Dedifferentiated amniotic fluid mesenchymal stem cell (primary cell): Measurements from ENCODE around the gene DISC1.
A peak's percentile ranks its signal among the peaks of the same experiment; 100 is the strongest.

ENCODE experiments used
- DNase-seq: peaks from one replicate; pipeline ENCODE4 v3.0.0-alpha.2; 2016; ENCODE audit errors: extremely low spot score

The DISC1 gene

GRCh38 chr1:231810415-231810814 lies 183.8 kb downstream of the DISC1 start:
- DNase-seq: no peak

GRCh38 chr1:231814021-231814420 lies 187.4 kb downstream of the DISC1 start:
- DNase-seq: no peak

DNA sequence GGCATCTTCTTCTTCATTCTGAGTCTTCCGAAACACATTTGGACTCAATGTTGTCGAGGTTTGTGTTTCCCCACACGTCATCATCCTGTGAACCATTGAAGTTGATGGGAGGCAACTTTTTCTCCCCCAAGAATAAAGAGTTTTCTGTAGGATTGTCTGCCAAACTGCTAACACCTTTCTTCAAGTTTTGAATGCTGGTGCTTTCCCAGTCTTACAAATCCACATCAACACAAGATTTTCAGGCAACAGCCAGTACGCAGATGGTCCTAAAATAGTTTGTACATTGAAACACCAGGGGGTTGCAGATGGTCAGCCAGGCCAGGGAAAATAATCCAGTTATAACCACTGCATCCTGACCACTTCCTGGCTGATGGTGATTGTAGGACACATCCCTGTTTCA lies 187.9 kb downstream of the DISC1 start:
- DNase-seq: no peak

GRCh38 chr1:231817801-231818200 lies 191.2 kb downstream of the DISC1 start:
- DNase-seq: no peak

DNA sequence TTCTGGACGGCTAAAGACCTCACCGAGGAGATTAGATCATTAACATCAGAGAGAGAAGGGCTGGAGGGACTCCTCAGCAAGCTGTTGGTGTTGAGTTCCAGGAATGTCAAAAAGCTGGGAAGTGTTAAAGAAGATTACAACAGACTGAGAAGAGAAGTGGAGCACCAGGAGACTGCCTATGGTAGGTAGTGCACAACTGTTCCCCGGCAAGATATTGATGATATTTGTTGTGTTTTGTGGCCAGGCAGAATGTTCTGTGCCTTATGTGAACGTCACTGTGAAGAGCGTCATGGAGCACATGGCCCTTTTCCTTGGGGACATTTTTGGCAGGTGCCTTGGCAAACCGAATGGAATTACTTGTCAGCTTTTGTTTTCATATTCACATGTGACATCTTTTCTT lies 191.7 kb downstream of the DISC1 start:
- no peak for DNase-seq

DNA sequence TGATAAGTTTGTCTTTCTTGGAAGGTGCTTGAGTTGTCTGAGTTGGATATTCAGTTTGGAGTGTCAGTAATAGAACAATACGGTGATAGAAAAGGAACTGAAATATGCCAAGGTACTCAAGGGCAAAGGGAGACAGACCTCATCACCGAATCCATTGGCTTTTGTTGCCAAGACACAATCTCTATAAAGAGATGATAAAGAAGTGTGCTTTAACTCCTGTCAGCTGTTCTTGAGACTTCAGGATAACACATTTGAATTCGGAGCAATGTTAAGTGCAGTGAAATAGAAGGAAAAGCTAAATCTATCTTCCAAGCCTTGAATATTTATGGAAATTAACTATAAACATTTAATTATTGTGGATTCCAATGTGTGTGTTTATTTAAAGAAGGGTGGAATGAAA lies 194.7 kb downstream of the DISC1 start:
- DNase-seq: no peak

DNA sequence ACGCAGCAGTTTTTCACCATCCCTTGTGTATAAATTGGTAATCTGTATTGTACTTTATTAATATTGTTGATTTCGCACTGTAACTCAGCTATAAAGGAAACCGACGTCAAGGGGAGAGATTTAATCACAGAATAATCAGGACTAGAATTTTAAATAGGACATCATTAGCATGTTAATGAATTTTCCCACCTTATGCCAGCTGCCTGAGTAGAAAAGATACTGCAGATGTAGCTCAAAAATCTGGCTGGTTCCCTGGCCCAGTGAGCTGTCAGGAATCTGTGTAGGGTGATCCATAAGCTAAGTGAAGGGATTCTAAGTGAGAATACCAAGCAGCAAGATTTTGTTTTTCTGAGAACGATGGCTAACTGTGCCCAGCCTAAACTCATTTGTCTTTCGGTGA lies 195.5 kb downstream of the DISC1 start:
- DNase-seq: no peak

GRCh38 chr1:231826566-231826965 lies 200.0 kb downstream of the DISC1 start:
- no peak for DNase-seq

- DNase-seq: peak; percentile 41
Measured at GRCh38 chr1:231827337-231828105, 200.9 kb downstream of the DISC1 start.

DNA sequence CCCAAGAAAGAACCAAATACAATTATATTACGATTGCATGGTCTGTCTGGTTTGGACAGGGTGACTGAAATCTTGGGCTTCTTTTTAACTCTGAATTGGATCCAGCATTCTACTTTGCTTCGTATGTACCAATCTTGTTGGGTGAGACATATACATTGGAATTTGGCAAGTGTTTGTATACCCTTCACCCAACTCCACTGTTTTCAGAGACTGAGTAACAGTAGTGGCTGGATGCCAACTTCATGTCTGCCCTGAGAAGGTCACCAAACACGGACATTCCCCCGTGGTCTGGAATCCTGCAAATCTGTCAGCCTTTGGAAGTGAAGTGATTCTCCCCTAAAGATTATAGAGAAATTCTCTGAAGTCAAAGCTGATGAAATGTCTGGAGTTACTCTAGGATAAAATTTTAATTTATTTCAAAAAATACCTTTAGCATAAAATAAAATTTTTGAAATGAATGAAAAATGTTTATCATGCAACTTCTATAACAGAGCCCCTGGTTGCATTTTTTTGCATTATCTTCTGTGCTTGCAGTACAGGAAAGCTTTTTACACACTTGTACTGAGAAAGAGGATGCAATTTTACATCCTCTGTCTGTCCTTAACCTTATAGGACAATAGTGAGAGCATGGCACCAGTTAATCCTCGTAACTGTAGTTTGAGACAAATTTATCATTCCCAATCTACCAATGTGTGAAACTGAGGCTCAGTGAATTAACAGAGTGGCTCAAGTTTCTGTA lies 201.8 kb downstream of the DISC1 start:
- peak; percentile 89 for DNase-seq

DNA sequence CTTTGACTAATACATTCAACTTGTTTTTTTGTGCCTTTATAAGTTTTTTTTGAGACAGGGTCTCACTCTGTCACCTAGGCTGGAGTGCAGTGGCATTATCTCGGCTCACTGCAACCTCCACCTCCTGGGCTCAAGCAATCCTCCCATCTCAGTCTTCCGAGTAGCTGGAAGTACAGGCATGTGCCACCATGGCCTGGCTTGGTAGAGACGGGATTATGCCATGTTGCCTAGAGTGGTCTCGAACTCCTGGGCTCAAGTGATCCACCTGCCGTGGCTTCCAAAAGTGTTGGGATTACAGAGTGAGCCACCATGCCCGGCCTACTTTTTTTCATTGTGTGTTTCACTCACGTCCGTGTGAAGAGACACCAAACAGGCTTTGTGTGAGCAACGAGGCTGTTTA lies 202.7 kb downstream of the DISC1 start:
- DNase-seq: no peak

DNA sequence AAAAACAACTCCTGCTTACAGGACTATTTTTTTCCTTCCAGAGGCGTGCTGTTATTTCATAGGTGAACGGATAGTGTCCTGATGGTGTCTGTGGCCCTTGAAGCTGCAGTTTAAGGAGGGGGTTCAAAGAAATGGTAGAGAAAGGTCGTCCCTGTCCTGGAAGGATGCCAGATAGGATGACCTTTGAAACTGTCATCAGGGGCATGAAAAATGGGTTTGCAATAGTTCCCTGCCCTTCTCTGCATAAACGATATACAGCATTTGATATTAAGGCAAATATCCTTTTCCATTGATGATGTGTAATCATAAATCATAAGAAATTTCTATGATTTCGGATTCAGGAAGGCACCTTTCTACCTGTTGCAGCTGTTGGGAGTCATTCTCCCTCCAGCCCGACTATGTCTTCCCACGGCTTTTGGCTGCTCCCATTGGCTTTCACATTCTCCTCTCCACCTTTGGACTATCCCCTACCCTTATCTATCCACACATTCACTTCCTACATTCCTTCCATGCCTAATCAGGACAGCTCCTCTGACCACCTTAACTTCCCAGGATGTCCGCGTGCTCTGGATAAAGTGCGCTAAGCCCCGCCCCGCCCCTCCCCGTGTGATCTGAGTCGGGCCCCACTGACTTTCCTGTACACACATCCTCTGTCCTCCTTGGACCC lies 209.8 kb downstream of the DISC1 start:
- DNase-seq: no peak

DNA sequence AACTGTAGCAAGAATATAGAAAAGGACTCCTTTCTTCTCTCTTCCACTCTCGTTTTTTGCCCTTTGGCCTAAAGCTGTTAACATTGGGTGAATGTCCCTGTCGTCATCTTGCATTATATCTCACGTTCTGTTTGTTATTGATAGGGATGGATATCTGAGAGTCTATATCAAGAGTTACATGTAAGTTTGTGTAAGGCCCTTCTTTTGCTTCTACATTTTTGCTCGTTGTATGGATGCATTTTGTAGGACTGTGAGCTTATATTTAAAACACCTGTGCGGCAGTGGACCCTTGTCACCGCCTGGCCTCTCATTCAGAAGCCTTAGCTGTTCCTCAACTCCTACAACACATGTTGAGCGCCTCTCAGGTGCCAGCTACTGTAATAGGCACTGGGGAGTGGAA lies 211.9 kb downstream of the DISC1 start:
- DNase-seq: no peak

DNA sequence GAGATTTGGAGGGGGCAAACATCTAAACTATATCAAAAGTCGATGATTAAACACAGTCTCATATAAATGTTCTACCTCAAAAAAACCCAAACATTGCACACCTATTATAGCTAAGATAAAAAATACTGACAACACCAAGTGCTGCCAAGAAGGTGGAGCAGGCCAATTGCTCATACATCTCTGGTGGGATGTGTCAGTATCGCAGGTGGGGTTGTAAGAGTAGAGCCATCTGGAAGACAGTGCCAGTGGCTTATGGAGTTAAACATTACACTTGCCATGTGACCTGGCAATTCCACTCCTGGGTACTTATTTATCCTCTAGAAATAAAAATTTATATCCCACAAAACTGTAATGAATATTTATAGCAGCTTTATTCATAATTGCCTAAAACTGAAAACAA lies 213.4 kb downstream of the DISC1 start:
- no peak for DNase-seq

DNA sequence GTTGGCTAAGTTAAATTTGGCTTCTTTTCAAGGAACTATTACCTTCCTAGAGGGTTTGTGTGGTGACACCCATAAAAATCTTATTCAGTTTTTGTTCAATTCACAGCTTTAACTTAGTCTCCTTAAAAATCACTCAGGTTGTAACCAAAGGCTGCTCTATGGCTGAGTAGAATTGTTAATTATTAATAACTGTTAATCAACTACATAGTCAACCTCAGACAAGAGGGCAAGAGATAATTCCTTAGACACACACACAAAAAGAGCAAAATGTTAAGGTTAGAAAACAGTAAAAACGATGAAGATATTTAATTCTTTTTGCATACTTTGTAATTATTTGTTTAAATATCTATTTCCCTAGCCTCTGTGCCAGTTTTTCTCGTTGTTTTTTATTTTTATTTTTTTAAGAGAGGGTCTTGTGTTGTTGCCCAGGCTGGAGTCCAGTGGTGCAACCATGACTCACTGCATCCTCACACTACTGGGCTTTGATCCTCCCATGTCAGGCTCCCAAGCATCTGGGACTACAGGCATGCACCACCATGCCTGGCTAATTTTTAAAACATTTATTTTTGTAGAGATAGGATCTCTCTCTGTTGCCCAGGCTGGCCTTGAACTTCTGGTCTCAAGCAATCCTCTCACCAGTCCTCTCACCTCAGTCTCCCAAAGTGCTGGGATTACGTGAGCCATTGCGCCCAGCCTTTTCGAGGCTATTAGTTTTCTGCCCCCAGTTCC lies 215.2 kb downstream of the DISC1 start:
- no peak for DNase-seq

- no peak for DNase-seq
Measured at GRCh38 chr1:231842441-231842840, 215.9 kb downstream of the DISC1 start.

DNA sequence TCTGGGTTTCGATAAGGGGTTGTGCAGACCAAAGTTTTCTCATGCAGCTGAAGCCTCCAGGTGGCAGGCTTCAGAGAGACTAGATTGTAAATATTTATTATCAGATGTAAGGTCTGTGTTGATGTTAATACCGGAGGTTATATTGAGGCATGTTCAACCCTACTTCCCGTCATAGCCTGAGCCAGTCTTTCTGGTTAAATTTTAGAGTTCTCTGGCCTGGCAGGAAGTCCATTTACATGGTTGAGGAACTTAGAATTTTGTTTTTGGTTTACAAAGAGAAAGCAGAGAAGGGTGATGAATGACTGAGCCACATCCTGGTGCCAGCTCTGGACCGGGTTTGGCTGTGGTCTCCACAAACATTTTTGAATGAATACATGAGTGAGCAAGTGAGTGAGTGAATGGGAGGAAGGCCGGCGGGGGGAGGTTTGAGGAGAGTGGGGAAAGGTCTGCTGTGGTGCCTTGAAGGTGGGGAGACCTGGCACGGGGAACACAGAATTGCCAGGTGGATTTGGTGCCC lies 218.5 kb downstream of the DISC1 start:
- DNase-seq: no peak

GRCh38 chr1:231847612-231848397 lies 221.2 kb downstream of the DISC1 start:
- no peak for DNase-seq

DNA sequence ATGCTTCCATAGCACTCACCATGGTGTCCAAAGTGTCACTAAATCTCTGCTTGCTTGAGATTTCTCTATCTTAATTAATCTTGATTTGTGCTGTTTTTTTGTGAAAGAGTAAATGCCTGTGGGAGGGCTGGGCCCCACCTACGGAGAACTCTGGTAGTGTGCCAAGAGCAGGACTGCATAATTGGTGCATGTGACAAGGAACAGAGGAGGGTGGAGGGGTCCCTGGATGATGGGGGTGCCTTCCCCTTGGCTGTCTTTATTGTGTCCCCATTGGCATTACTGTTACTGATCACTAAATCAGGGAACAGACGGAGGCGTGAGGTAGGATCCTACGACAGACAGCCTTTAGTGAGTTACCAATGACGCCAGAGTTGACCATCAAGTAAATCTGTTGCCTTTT lies 223.4 kb downstream of the DISC1 start:
- DNase-seq: no peak

DNA sequence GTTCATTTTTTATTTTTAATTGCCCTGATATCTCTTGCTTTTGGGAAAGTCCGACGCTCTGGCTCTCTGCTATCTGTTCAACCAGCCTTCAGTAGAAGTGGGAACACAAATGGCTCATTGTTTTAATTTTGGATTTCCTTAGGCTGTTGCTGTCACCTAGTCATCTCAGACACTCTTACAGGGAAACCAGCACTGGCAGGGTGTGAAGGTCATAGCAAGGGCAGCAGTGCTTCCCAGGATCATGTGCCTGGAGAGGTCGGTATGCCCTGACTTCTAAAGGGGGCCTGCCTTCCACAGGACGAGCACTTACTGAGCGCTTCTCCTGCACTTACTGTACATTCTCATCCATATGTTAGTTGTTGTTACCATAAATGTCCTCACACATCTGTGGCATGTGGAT lies 224.2 kb downstream of the DISC1 start:
- no peak for DNase-seq

DNA sequence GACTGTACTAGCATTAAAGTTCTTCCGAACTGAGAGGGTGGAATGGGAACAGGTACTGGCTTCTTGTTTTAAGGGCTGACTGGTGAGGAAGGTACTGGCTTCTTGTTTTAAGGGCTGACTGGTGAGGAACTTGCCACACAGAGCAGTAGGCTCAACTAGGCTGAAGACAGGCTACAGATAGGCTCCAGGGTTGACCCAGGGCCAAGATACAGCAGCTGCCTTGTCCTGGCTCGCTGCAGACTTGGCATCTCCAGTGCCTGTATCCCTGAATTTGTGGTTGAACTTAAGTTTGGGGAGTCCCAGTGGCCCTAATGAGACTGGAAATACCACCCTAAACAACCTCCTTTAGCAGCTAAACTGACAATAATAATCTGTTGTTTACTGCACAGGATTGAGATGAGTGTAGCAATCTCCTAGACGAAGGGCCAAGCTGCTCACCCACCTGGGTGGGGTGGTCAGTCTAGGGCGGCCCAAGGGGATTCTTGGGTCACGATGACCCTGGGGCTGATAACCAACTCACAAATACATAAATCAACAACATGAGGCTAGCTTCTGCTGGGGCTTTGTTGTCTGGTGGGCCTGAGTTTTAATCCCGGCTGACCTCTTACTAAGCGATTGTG lies 227.1 kb downstream of the DISC1 start:
- DNase-seq: no peak
